Thyroid gland (tissue), 4 donors: ENCODE results near the gene KRT10.

Experiments
- POLR2A ChIP-seq, 2 donors: fragments of 450-650 bp; IDR thresholded peaks; one replicate each; pipeline ENCODE4 v1.6.1; 2017; ENCODE audit warnings: antibody characterized with exemption in 2 of 2, mild to moderate bottlenecking in 2 of 2, moderate library complexity in 1 of 2
- TF ChIP-seq, protein P1 (sequence below), 6 experiments: fragments of 200-600 bp in 3 of 6; fragments of 450-650 bp in 3 of 6; sonication (generic) in 3 of 6; IDR thresholded peaks; one replicate each; pipeline ENCODE4 v1.5.1; 2016 to 2019; ENCODE audit warnings: antibody characterized with exemption in 6 of 6, mild to moderate bottlenecking in 2 of 6, inconsistent platforms in 1 of 6, moderate library complexity in 1 of 6

GRCh38 chr17:40813804-40814203, 8.6 kb downstream of the KRT10 start:
- TF ChIP-seq, protein P1, sequence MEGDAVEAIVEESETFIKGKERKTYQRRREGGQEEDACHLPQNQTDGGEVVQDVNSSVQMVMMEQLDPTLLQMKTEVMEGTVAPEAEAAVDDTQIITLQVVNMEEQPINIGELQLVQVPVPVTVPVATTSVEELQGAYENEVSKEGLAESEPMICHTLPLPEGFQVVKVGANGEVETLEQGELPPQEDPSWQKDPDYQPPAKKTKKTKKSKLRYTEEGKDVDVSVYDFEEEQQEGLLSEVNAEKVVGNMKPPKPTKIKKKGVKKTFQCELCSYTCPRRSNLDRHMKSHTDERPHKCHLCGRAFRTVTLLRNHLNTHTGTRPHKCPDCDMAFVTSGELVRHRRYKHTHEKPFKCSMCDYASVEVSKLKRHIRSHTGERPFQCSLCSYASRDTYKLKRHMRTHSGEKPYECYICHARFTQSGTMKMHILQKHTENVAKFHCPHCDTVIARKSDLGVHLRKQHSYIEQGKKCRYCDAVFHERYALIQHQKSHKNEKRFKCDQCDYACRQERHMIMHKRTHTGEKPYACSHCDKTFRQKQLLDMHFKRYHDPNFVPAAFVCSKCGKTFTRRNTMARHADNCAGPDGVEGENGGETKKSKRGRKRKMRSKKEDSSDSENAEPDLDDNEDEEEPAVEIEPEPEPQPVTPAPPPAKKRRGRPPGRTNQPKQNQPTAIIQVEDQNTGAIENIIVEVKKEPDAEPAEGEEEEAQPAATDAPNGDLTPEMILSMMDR (IDR thresholded peaks at IDR 0.05) = no peak
- TF ChIP-seq POLR2A (IDR thresholded peaks at IDR 0.05) = no peak
